HG03442 (cell line): ENCODE data around the gene REC8.

Experiments
- ATAC-seq: cut with Tn5 transposase; IDR thresholded peaks from one replicate; pipeline ENCODE4 v1.9.1; 2021; ENCODE audit warnings: mild to moderate bottlenecking, moderate library complexity; ENCODE audit not compliant: unreplicated experiment

Gene REC8

DNA sequence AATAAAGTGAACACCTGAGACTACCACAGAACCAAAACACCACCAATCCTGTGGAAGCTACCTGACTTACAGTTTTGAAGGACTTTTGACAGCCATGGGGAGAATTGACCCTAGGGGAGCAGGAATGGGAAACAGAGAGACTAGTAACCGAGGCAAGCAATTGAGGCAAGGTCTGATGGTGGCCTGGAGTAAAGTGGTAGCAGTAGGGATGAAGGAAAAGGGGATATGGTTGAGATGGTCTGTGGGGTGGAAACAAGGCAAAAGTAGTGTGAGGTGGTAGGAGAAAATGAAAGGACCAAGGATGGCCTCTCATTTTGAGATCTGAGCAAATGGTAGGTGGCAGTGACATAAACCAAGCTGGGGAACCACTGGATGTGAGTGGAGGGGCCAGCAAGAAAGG, 15.0 kb upstream of the REC8 start:
- ATAC-seq = no peak

DNA sequence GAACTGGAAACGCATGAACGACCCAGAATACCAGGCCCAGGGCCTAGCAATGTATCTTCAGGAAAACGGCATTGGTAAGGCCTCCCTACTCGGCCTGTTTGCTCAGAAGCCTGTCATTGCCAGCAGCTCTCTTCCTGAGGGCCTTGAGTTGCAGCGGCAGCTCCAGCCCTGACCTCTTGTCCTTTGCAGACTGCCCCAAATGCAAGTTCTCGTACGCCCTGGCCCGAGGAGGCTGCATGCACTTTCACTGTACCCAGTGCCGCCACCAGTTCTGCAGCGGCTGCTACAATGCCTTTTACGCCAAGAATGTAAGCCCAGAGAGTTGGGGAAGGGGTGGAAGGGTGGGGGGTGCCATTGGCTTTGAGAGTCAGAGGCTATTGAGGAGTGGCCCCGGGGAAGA, 14.5 kb upstream of the REC8 start:
- ATAC-seq = no peak

DNA sequence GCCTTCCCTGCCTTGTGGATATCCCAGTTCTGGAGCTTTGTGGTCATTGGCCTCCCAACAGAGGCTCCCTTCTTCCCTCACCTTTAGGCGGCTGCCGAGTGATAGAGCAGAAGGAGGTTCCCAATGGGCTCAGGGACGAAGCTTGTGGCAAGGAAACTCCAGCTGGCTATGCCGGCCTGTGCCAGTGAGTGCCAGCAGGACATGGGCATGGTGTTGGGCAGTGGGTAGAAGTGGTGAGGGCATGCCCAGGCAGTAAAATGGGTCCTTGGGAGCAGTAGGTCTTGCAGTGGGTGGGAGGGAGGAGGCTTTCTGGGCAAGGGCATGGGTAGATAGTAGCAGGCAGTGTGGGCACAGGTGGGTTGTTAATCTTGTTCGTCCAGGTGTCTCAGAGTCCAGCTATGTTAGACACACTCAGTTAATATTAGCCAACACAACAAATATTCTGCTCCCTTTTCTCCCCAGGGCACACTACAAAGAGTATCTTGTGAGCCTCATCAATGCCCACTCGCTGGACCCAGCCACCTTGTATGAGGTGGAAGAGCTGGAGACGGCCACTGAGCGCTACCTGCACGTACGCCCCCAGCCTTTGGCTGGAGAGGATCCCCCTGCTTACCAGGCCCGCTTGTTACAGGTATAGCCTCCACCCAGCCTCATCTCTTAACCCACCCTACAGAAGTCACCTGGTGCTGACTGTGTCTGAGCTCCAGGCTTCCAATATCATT, 11.9 kb upstream of the REC8 start:
- no peak for ATAC-seq

DNA sequence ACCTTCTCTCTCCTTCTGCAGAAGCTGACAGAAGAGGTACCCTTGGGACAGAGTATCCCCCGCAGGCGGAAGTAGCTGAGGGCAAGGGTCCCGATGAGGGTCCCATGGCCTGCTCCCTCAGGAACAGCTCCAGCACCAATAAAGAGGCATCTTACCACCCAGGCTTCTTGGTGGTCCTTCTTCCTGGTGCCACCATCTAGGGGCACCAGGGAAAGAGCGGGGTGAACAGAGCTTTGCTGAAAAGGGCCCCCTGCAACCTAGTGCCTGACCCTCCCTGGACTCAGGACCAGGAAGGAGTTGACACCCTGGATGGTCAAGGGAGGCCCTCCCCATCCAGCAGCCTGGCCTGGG, 11.4 kb upstream of the REC8 start:
- no peak for ATAC-seq

DNA sequence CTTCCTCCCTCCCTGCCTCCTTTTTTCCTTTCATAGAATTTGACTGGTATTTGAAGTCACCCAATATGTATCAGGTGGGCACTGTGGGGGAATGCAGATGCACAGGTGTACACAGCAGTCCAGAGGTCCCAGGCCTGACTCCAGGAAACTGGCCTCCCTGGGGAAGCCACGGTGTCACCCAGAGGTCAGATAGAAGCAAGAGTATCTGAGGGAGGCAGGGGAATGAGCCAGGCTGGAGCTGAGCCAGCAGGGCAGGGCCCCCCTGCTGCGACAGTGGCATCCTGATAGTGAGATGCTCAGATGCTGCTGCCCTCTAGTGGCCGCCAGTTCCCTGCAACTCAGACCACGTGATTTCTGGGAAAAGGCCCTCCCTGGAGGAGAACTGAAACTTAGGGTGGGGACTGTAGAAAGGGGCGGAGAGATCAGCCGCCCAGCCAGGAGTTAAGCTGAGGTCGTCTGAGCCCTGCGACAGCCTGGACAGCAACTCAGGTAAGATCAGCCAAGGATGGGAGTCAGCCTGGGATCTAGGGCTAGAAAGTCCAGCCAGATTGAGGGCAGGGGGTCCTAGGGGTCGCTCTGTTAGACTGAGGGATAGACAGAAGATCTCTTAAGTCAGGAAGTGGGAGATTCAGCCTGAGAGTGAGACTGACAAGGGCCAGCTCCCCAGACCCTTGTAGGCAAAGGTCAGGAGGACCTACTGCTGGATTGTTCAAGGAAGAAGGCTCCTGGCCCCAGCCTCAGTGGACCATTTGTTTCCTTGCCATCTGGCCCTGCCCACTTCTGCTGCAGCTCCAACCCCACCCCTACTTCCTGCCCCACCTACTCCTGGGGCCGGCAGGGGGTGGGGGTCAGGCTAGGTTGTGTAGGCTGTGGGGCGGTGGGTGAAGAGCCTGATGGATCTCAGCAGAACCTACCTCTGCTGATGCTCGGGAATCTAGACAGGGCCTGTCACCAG, 10.8 kb upstream of the REC8 start, which contains the start of gene IRF9:
Gene IRF9, plus strand, starts transcription at position 416 of the 955 bp plus-strand sequence. CDS start 880 bp downstream, outside the sequence.
- ATAC-seq = peak; percentile 79

DNA sequence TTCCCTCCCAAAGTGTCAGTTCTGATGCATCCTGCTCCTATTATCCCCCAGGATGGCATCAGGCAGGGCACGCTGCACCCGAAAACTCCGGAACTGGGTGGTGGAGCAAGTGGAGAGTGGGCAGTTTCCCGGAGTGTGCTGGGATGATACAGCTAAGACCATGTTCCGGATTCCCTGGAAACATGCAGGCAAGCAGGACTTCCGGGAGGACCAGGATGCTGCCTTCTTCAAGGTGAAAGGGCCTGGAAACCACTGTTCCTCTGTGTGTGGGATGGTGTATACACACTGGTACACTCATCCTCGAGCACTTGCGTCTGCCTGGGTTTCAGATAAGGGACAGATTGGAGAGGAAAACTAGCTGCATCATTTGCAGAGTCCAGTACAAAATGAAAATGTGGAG, 9.8 kb upstream of the REC8 start:
- ATAC-seq = no peak

DNA sequence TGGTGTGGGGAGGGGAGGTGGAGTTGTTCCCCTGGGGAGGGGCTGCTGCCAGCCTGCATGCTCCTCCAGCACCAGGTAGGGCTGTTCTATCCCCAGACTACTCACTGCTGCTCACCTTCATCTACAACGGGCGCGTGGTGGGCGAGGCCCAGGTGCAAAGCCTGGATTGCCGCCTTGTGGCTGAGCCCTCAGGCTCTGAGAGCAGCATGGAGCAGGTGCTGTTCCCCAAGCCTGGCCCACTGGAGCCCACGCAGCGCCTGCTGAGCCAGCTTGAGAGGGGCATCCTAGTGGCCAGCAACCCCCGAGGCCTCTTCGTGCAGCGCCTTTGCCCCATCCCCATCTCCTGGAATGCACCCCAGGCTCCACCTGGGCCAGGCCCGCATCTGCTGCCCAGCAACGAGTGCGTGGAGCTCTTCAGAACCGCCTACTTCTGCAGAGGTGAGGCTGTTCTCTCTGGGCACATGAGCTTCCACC, 7.3 kb upstream of the REC8 start:
- no peak for ATAC-seq

DNA sequence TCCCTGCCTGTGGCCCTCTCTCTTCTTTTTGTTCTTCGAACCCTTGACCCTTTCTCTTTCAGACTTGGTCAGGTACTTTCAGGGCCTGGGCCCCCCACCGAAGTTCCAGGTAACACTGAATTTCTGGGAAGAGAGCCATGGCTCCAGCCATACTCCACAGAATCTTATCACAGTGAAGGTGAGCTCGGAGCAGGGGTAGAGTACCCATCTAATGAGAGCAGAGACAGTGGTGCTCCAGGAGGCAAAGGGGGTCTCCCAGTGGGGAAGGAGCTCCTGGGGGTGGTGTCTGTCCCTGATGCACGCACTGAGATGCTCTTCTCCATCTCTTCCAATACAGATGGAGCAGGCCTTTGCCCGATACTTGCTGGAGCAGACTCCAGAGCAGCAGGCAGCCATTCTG, 6.1 kb upstream of the REC8 start:
- ATAC-seq = no peak

DNA sequence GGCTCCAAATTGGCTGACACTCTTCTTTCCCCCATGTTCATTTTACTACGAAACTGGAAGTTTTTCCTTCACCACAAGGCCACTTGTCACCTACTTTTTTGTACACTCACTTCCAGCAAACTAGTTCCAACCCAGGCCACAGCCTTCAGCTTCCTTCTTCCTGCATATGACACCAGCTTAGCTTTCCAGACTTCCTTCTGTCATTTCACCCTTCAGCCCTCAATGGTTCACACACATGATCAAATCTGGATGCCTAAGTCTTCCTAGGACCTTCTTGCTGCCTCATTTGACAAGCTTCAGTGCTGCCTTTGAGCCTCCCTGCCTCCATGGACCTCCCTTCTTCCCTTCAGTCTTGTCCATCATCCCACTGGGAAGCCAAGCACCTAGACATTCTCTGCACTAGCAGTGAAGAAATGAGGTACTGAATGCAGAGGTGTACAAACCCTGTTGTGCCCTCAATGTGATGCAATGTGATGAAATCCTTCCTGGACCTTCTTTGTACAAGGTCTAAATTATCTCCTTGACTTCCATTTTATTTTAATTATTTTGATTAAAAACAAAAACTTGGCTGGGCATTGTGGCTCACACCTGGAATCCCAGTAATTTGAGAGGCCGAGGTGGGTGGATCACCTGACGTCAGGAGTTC, 4.3 kb upstream of the REC8 start:
- no peak for ATAC-seq

DNA sequence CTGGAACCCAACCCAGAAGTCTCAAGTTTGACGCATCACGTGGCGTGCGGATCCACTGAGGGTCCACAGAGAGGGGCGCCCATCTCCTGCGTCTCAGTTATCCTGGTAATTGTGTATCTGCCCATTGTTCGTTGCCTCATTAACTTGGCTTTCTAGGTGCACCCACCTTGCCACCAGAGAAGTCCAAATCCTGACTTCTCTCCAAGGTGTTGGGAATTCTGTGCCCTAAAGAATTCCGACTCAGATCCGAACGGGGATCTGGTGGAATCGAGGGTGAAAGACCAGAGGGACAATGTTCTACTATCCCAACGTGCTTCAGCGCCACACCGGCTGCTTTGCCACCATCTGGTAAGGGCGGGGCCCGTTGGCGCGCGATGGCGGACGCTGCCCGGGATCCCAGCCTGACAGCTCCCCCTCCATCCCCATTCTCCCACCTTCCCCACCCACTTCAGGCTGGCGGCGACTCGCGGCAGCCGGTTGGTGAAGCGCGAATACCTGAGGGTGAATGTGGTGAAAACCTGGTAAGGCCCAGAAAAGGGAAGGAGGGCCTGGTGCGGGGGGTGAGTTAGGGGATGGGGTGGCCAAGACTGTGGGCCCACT, 481 bp downstream of the REC8 start:
- ATAC-seq = no peak

DNA sequence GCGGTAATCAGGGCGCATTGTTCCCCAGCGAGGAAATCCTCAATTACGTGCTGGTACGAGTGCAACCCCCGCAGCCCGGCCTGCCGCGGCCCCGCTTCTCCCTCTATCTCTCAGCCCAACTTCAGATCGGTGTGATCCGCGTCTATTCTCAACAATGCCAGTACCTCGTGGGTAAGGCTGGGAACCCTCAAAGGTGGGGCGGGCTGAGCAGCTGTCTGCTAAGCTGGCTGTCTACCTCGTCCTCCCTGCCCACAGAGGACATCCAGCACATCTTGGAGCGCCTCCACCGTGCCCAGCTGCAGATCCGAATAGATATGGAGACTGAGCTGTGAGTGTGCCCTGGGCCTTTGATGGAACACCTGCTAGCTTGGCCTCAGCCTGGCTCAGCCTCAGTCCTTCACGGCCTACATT, 996 bp downstream of the REC8 start:
- ATAC-seq = no peak

DNA sequence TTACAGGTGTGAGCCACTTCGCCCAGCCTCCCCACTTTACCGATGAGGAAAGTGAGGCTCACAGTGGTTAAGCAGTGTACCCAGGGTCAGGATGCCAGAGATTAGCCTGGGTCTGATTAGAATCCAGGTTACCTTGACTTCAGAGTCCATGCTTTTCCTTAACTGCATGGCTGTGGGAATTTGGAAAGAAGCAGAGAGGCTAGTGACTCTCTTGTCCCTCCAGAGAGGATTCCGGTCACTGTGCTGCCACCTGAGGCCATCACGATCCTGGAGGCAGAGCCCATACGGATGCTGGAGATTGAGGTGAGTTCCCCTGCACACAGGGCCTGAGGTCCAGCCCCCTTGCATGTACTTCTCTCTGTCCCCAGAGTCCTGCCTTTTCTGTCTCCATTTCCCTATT, 4.7 kb downstream of the REC8 start:
- ATAC-seq = no peak

DNA sequence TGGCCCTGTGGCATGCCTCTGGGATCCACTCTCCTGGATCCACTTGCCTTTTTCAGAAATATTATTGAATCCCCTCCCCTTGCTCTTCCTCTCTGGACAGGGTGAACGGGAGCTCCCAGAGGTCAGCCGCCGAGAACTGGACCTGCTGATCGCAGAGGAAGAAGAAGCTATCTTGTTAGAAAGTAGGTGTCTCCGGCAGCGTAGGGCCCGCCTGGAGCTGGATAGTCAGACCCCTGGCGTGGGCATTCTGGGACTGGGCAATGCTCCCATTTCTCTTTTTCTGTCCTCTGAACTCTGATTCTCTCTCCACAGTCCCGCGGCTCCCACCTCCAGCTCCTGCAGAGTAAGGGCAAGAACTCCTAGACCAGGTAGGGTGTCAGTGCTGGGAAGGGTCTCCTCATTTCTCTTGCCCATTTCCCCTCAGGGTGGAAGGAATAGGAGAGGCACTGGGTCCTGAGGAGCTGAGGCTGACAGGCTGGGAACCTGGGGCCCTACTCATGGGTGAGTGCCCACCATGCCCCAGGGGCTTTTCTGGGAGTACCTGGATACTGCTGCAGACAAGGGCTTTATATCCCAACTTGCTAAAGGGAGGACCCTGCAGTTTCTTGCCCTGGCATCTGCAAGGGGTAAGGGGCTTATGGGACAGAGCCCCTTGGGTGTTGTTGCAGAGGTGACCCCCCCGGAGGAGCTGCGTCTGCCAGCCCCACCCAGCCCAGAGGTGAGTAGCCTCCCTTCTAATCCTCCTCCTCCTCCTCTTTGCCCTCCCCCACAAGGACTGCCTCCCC, 5.4 kb downstream of the REC8 start:
- ATAC-seq = no peak

DNA sequence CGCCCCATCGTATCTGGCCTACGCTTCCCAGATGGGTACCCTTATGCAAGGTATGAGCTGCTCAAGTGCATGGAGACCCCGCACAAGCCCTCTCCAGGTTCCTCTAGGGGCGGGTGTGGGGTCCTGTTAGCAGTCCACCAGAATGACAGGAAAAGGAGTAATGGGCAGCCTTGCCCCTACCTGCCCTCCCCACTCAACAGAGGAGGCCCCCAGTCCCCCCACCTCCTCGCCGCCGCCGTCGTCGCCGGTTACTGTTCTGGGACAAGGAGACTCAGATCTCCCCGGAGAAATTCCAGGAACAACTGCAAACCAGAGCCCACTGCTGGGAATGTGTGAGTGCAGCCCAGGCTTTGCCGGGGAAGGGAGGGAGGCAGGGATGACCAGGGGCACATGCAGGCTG, 6.0 kb downstream of the REC8 start:
- ATAC-seq = no peak

DNA sequence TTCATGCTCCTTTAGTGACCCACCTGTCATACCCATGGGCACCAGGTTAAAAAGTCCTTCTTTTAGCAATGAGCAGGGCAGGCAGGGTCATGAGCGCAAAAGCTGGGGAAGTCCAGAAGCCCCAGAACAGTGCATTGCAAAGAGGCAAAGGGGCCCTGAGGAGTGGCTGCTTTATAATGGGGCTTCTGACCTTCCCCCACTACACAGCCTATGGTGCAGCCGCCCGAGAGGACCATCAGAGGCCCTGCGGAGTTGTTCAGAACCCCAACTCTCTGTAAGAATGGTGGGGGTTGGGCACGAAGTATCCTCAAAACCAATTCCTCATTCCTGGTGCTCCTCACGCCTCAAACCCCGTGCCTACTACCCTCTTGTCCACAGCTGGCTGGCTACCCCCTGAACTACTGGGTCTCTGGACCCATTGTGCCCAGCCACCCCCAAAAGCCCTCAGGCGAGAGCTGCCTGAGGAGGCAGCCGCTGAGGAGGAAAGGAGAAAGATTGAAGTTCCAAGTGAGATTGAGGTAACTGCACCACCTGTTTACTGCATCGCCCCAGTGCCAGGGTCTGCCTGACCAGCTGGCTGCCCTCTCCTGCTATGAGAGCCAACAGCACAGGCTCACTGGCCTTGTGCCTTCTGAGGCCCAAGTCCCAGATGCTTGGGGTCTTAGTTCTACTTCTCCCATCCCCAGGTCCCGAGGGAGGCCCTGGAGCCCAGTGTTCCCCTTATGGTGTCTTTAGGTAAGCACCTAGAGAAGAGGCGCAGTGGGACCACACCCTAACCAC, 6.7 kb downstream of the REC8 start:
- no peak for ATAC-seq

DNA sequence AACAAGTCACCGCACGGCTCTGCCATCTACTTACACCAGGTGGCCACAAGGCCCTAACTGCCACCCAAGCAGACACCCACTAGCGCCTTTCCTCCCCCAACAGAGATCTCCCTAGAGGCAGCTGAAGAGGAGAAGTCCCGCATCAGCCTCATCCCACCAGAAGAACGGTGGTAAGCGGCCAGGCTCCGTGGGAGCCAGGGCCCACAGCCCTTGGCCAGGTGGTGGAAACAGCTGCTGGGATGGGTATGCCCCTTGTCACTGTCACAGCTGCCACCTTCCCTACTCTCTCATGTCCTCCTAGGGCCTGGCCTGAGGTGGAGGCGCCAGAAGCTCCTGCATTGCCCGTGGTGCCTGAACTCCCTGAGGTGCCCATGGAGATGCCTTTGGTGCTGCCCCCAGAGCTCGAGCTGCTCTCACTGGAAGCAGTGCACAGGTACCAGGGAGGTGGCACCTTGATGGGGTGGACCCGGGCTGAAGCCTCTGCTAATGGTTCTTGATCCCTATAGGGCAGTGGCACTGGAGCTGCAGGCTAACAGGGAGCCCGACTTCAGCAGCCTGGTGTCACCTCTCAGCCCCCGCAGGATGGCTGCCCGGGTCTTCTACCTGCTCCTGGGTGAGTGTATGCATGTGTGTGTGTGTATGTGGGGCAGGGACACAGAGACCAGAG, 7.5 kb downstream of the REC8 start:
- no peak for ATAC-seq

DNA sequence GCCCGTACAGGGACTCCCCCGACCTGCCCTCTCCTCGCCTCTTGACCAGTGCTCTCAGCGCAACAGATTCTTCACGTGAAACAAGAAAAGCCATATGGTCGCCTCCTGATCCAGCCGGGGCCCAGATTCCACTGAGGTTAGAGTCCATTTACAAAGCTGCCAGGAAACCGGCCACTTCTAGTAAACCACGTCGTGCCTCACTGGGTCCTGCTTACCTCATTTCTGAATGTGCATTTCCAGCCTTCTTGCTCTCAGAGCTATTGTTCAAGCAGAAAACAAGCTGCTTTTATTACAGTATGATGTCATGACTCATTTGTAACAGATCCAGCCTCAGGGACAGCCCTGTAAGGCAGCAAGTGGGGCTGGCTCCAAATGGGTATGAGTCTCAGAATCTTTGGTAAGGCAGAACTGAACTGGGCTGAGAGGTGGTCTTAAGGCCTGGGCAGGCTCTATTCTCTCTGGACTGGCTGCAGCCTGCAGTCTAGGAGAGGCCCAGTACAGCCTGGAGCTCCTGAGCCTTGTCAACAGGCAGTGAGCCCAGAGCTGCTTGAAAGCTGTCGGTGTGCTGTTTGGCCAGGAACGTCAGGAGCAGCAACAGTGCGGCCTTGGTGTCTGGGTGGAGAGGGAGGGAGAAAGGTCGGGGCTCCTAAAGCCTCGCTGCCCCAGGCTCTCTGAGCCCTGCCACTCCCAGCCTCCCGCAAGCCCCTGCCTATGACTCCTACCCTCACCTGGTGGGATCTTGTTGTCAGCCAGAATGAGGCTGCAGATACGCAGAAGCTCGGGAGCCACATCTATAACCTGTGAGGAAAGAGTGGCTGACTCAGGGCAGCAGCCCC, 8.3 kb downstream of the REC8 start:
- no peak for ATAC-seq

DNA sequence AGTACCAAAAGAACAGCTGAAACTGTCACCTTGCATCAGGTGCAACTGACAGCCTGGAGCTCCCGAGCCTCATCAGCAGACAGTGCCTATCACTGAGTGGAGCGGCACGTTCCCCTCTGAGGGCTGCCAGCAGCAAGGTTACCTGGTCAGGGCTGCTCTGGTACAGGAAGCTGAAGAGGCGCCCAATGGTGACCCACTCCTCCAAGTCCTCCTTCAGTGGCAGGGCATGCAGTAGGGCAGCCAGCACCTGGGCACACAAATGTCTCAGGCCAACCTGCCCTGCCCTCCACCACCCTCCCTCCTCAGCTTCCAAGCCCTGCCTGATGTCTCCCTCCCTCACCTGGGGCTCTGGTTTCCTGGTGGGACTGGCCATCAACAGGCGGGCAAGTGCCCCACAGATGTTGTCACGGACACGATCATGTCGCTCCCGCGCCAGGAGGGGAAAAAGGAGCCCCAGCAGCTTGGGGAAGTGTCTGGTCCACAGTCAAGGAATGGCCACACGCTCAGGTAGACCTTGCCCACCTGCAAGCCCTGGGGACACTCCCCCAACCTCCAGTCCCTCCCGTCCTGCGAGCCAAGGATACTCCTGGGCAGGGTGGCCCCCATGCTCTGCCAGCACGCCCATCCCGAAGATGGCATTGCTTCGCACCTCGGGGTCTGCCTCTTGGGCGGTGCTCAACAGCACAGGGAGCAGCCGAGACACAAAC, 9.6 kb downstream of the REC8 start:
- ATAC-seq = no peak
